GM18508 (cell line): Measurements from ENCODE around the gene PTPRD.
A peak's percentile ranks its signal among the peaks of the same experiment; 100 is the strongest.

ENCODE experiments used
- ATAC-seq: cut with Tn5 transposase; IDR thresholded peaks from one replicate; pipeline ENCODE4 v1.9.1; 2021; ENCODE audit warnings: moderate number of reproducible peaks; ENCODE audit not compliant: insufficient read depth, unreplicated experiment

PTPRD gene

GRCh38 chr9:10272830-10273229 lies 340.0 kb downstream of the PTPRD start:
- no peak for ATAC-seq

DNA sequence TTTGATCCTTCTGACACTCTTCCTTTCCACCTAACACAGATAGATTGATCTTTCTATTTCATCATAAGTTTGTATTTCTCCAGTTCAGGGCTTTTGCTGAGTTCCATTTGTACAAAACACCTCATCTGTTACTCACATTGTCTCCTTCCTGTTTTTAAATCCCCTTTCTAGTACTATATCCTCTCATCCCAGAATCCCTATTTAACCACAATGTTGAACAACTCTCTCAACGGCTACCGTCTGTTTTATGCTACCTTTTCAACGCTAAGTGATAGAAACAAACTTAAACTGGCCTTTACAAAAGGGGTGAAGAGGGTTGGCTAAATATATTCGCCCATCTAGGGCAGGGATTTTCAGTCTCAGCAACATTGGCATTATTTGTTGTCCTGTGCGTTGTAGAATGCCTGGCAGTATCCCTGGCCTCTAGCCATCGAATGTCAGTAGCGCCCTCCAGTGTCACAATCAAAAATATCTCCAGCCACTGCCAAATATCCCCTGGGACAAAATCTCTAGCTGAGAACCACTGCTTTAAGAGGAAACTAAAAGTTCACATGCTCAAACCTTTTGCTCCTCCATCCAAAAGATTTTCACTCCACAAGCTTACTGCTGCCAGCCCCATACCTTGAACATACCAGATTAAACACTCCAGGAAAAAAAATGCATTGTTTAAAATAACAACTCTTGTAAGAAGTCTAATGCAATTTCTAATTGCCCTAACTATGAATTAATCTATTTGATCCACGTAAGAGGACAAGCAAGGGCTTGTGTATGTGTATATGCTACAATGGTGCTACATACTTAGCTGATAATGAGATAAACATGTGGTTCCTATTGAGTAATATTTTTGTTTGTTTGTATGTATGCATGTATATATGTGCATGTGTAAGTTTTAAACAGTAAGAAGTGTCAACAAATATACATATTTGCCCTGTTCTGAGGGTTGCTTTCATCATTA lies 344.0 kb downstream of the PTPRD start:
- peak; percentile 58 for ATAC-seq

DNA sequence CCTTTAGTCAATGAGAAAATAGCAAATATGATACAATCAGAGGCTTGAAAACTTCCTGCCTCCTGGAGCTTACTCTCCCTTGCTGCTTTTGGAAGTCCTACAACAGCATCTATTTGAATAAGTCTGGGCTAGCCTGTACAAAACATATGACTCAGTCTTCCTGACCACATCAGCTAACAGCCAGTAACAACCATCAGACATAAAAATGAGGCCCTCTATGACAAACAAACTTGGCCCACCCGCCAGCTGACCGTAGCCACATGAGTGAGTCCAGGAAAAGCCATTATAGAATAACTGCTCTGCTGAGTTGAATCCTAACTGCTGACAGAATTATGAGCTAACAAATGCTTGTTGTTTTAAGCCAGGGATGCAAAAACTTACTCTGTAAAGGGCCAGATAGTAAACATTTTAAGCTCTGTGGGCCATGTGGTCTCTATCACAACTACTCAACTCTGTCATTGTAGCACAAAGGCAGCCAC lies 347.6 kb downstream of the PTPRD start:
- no peak for ATAC-seq

GRCh38 chr9:10260501-10260900 lies 352.3 kb downstream of the PTPRD start:
- ATAC-seq: no peak

DNA sequence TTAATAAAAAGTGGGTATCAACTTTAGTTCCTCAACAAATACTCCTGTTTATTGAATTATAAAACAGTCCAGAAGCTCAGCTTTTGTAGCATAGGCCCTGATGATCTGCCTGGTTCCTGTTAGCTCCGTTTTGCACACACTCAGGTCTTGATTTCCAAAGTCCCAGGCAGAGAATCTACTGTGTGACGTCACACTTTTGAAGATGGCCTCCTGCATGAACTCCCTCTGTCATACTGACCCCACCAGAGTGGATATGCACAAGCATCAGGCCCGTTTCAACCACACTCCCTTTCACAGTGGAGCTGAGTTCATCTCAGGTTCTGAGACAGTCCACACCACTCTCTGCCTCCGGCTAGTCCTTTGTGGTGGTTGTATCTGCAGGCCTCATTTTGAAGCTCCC lies 353.1 kb downstream of the PTPRD start:
- no peak for ATAC-seq

- ATAC-seq: no peak
Observed at GRCh38 chr9:10255758-10256157, 357.0 kb downstream of the PTPRD start.

DNA sequence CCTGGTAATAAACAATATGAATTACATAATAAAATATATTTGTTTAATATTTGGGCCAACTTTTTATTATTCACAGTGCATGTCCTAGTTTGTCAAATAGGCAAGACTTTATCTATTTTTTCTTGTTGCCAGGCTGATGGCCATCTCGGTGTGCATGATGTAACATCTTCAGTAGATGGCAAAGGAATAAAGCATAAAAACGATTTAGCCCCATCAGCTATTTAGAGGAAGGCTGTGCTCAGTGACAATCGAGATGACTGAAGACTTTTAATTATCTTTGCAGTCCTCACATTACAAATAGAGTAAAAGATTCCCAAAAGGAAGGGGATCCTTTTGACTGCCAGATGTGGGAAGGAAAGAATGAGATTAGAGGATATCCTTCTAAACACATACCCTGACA lies 358.5 kb downstream of the PTPRD start:
- ATAC-seq: no peak

- no peak for ATAC-seq
Observed at GRCh38 chr9:10253341-10253740, 359.5 kb downstream of the PTPRD start.

DNA sequence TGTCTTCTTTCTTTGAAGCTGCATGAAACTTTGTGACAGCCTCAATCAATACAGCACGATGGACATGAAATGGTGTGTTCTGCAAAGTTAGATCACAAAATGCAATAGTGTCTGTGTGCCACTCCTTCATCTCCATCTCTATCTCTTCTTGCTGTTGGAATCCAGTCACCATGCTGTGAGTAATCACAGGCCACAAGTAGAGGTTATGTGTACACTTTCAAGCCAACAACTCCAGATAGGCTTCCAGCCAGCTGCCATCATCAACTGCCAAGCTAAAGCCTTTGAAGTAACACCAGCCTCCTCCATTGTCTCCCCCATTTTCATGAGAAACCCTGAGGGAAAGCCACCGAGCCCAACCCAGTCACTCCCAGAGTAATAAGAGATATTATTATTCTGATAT lies 360.6 kb downstream of the PTPRD start:
- ATAC-seq: no peak

DNA sequence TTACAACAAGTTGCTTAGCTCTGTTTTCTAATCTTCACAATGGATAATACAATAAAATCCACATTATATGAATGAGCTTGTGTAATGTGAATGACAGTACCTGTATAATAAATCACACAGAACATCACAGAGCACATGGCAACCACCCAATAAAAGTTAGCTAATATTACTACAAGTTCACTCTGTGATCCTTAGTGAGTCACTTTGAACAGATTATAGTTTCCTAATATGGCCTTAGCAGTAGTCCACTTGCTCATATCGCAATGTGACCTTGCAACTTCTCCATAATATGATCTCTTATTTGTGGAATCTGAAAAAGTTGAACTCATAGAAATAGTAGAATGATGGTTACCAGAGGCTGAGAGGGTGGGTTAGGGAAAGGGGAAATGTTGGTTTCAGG lies 361.3 kb downstream of the PTPRD start:
- ATAC-seq: no peak

DNA sequence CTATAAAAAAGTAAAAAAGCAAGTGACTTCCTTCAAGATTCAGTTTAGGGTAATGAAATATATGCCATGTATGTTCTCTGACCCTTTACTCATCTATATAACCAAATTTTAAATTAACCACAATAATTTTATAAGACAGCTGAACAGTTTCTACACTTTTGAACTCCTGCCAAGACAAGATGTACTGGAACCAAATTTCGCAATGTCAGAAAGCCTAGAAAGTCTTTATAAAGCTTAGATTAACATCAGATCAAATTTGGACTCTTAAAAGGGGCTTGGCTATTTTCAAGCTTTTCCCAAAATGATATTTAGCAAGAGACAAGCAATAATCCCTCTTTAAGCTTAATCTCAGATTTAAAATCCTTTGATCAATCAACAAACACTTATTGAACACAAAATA lies 362.6 kb downstream of the PTPRD start:
- ATAC-seq: no peak

GRCh38 chr9:10248890-10249289 lies 363.9 kb downstream of the PTPRD start:
- no peak for ATAC-seq

GRCh38 chr9:10242255-10242654 lies 370.5 kb downstream of the PTPRD start:
- ATAC-seq: no peak

DNA sequence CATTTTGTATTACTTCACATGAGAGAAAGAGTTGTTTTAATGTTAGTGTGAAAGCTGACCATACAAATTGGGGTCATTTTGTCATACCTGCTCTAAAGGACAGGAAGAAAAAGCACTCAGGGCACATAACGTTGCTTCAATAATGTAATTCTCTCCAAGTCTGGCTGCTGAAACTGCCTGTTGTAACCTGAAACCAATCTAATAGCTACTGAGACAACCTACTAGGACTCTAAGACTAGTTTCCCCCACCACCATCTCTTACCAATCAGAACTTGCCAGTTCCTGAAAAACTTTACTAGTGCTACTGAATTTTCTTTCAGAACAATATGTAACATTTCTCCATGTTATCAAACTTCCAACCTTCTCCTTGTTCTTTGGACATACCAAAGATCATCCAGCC lies 374.7 kb downstream of the PTPRD start:
- no peak for ATAC-seq

GRCh38 chr9:10237584-10237983 lies 375.2 kb downstream of the PTPRD start:
- ATAC-seq: no peak

GRCh38 chr9:10236161-10236560 lies 376.6 kb downstream of the PTPRD start:
- ATAC-seq: no peak

DNA sequence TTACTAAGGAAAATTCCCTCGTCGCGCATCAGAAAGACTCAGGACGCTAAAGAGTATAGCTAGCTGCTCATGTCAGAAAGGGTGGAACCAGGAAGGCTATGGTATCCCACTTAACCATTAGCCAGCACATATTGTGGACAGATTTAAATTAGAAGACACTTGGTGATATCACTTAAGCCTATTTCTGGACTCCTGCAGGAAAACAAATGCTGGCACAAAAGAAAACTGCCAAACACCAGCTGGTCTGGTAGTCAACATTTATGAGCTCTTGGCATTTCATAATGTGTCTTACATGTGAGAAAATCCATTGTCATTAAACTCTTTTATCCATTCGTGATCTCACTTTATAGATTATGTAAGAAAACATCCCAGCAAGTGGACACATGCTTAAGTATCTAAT lies 377.4 kb downstream of the PTPRD start:
- no peak for ATAC-seq

GRCh38 chr9:10232352-10232930 lies 380.4 kb downstream of the PTPRD start:
- no peak for ATAC-seq

DNA sequence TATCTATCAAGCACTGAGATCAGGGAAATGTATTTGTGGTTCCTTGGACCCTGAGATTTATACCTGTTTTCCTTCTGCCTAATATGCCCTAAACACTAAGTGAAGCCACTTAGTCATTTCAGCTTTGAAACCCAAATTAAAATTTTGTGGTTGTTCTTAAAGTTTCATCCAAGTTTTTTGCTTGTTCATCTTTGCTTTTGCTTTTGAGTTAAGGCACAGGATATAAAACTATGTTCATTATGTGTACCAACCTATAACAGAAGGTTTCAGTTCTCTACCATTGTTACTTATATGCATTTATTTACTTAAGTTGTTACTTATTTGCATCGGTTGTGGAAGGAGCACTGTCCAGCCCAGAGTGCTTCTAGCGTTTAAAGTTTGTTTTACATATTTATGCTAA lies 382.3 kb downstream of the PTPRD start:
- peak; percentile 94 for ATAC-seq

DNA sequence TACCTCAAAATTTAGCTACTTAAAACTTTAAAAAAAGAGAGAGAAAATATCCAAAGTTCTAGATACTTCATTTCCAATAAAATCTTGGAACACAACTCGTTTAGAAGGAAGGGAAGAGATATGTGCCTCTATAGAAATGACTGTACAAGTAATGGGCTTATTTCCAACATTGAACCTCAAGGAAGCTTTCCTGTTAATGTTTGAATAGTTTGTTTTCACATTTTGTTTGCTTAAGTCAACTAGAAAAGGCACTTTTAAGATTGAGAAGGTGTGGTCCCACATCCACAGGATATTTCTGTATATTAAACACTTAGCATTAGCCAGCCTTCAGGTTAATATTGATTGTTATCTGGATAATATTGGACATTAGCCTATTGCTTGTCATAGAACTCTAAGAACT lies 384.7 kb downstream of the PTPRD start:
- no peak for ATAC-seq

DNA sequence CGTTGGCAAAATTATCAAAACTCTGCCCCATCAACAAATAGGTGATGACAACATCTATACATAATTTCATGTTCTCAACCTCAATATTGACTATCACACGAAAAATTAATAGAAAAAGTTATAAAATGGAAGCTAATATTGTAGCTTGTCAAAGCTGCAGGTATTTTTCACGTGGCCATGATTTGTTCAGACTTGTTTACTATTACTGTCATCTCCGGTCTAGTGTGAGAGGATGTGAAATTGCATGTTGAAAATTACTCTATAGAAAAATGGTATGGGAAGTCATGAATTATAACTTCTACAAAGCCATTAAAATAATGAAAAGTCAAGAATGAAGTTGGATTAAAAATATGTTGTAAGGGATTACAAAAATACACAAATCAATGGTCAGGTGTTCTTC lies 385.8 kb downstream of the PTPRD start:
- no peak for ATAC-seq

DNA sequence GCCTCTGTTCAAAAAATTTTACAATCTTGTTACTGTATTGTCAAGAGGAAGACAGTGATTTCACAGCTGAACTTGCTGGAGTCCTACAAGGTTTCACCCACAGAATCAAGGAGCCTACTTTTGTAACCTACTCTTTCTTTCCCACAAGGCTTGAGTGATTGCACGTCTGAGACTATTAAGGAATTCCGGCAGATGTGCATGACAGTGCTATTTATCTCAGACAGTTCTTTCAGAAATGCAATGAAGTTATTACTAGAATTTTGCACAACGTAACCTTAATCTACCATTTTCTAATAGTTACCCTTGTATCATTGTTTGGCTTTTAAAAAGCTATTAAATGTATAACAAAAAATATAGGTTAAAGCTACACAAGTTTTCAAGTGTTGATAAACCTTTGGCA lies 400.1 kb downstream of the PTPRD start:
- ATAC-seq: no peak
